Activated gamma-delta T cell treated with anti-CD3 and anti-CD28 coated beads, Interleukin-2, amount 50 U/mL, for 16 hours (primary cell): ENCODE measurements around the gene LIMS1.

Experiments used
- DNase-seq: peaks from one replicate; pipeline ENCODE4 v3.0.0-alpha.2; 2020; ENCODE audit warnings: low read depth

The LIMS1 gene

DNA sequence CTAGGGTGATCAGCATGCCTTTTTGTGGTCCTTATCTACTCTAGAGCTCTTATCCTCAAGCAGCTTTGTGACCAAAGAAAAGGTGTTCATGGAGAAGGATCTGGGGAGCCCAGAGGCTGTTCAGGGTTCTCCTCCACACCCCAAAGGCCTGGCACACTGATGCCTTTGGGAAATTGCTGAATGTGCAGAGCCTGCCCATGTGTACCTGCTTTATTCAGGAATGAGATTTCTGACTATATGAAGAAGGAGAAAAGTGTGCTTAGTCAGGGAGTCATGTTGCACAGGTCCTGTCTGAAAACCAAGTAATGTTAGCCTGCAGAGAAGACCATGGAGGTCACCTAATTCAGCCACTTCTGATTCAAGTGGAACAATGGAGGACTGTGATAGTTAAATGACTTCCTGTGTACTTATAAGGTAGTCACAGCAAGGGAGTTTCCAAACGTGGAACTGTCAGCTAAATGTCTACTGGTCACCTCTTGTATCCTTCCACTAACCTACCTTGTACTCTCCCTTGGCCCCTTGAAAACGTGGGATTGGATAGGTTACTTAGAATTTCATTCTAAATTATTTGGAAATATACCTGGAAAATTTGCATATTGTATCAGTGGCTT is 81.3 kb downstream of the LIMS1 start:
- DNase-seq, result no peak

- no peak for DNase-seq
Observed at GRCh38 chr2:108616318-108616717, 82.0 kb downstream of the LIMS1 start.

DNA sequence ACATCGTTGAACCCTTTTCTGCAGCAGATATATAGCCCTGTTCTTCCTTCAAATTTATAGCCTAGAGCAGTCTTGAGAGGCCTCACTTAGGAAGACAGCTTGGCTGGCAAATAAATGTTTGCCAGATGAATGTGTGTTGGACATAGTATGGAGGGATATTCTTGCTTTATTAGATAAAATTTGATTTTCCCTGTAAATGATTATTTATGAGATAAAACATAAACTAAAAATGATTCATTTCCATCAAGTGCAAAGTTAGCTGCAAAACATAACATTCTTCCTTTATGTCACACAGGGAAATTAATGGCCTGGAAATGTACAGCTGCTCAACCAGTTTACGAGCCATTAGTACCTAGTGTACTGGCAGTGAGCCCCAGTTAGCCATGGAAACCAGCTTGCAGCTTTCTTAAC is 82.5 kb downstream of the LIMS1 start:
- DNase-seq, result no peak

GRCh38 chr2:108617617-108618016 is 83.3 kb downstream of the LIMS1 start:
- no peak for DNase-seq

GRCh38 chr2:108619925-108620620 is 85.8 kb downstream of the LIMS1 start:
- no peak for DNase-seq

DNA sequence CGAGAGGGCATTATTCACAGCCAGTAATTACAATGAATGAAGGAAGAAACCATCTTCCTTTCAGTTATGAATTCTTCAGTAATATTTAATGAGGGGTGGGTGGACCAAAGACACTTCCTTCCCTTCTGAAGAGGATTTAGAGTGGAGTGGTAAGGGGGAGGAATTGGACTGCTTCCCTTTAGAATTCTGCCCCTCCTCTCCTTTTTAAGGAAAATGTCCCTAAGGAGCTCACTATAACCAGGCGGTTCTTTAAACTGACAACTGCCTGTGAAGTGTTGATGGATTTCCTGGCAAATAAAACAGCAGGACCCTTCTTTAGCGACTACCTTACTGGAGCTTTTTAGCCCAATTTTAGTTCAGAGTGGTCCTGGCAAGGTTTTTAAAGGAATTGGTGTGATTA is 86.4 kb downstream of the LIMS1 start:
- no peak for DNase-seq

DNA sequence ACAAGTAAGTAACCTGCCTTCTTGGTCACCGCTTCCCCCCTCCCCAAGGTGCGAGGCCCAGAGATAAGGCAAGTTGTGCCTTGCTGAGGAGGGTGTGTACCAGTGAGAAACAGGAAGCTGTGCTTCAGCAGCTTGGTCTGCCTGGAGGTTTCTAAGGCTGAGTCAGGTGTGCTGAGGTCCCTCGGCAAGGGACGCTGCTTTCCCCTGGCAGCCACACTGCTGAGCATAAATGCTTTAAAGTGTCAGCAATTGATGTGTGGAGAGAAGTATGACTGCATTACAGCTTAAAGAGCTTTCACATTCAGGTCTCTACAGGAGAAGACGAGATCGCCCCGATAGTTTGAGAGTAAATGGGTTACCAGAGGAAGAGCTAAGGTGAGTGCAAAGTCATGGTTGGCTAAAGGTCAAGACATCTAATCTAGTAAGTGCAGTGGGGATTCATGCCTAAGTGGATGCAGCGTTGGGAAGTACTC is 86.9 kb downstream of the LIMS1 start:
- peak; percentile 61 for DNase-seq

GRCh38 chr2:108621687-108622681 is 87.7 kb downstream of the LIMS1 start:
- no peak for DNase-seq

GRCh38 chr2:108623616-108624015 is 89.3 kb downstream of the LIMS1 start:
- no peak for DNase-seq

DNA sequence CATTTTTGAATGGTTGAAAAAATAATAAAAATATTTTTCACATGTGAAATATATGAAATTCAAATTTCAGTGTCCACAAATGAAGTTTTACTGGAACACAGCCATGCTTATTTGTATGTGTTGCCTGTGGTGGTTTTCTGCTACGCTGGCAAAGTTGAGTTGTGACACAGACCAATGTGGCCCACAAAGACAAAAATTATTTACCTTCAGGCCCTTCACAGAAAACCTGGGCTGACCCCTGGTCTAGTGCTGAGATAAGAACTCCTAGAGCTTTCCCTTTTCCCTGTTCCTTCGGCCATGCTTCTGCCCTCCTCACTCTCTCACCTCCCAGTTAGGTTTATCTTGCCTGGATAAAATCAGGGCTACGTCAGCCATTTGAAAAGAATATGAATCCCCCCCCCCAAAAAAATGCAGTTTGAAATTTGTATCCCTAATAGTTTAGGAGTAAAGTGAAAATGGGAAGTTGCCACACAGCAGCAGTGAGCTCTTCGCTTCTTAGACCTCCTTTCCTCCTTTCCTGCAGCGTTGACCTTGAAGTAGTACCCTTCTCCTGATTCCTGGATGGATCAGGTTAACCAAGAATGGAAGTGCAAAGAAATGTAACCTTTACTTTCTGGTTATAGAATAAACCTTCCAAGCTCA is 91.0 kb downstream of the LIMS1 start:
- DNase-seq, result no peak

- DNase-seq, result no peak
Observed at GRCh38 chr2:108625828-108626195, 91.5 kb downstream of the LIMS1 start.

GRCh38 chr2:108626995-108627394 is 92.7 kb downstream of the LIMS1 start:
- DNase-seq, result no peak

DNA sequence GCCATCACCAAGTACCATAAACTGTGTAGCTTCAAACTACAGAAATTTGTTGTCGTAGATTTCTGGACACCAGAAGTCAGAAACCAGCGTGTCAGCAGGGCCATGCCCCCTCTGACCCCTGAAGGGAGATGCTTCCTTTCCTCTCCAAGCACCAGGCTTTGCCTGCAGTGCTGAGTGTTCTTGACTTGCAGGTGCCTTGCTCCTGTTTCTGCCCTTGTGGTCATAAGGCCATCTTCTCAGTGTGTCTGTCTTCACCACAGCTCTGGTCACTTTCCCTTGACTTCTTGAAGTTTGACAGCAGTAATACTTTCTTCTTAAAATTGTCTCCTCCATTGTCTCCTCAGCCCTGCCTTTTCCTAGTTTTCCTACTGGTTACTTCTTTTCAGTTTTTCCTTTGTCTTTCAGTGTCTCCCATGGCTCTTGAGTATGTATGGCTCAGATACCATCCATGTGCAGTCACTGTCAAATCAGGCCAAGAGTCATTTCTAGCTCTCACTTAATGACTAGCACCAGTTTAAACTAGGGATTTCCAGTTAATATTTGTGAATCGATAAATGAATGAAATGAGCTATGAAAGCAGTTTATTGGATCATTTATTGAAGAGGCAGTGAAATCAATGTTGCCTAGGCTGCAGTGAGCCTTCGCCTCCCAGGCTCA is 93.8 kb downstream of the LIMS1 start:
- DNase-seq, result no peak

GRCh38 chr2:108628936-108629335 is 94.7 kb downstream of the LIMS1 start:
- DNase-seq, result no peak

DNA sequence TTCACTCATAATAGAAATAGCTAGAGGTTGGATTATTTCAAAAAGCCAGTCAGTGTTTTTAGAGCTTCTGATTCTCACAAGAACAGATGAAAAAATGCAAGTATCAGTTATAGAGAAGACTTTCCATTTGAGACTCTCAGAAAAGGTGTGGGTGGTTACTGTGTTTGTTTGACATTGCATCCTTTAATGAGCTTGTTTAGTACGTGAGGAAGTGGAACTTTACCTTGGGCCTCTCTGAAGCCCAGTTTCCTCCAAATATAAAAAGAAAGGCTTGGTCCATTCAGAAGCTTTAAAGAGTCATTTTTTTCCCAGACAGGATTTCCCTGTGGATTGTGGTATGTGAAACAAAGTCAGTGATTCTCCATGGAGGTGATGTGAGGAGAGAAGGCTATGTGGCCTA is 95.1 kb downstream of the LIMS1 start:
- DNase-seq, result no peak

DNA sequence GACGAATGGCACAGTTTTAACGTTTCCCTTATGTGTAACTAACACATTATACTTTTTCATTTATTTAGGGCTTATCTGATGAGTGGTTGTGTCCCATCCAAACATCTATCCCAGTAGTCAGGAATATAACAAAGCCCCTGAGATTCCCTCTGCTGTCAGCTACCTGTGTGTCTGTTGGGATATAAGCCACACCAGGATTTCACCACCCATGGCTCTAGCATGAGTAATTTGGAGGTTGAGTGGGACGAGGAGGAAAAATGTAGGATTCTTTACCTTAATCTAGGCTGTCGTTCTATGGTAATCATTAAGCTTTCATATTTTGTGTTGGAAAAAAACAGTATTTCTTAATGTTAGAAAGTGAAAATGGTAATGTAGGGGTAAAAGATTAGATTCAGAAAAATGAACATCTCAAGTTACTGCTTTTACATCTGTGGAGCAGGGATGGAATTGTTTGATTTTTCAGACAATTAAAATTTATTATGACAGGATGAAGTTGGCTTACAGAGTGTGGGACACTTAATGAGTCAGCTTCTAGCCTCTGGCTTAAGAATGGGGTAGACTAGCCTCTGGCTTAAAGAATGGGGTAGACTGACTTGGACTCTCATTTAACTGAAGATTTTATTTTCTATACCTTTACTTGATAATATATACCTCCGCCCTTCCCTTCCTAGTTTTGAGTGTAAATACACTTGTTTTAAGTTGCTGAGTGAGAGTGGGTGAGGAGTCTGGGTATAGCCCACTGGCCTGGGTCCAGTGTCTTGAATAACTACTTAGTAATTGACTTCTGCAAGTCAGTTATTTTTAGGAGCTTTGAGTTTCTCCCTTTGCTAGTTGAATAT is 96.5 kb downstream of the LIMS1 start:
- no peak for DNase-seq

DNA sequence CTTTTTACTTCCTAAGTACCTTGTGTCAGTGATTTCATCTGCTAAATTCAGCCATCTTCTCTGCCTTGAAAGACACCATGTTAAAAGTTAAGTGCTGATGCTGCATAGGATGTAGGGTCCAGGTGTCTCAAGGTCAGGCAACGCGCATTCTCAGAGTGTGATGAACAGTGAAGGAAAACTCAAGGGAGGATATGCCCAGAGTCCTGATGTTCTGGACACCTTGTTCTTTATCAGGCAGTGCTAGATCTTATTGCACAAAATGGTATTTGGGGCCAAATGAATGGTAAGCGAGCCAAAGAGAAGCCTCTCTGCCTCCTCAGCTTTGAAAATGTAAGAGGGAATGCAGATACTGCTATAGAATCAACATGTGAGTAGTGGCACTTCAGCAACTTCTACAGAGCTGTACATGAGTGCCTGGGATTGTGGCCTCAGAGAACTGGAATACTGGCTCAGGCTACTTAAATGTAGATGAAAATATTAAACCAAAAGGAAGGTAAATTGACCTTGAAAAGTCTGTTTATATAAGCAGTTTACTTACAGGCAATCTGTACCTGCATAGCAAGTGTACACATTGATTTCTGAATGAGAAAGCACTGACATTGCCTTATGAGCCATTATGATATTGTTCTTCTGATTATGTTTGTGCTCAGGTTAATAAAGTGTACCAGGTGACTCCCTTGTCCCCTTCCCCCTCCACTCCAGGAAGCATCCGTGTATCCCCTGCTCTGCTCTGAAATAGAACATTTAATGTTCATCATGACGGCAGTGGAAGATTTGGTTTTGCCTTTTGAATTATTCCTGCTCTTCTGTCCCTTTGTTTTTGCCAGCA is 98.3 kb downstream of the LIMS1 start:
- DNase-seq, result no peak

DNA sequence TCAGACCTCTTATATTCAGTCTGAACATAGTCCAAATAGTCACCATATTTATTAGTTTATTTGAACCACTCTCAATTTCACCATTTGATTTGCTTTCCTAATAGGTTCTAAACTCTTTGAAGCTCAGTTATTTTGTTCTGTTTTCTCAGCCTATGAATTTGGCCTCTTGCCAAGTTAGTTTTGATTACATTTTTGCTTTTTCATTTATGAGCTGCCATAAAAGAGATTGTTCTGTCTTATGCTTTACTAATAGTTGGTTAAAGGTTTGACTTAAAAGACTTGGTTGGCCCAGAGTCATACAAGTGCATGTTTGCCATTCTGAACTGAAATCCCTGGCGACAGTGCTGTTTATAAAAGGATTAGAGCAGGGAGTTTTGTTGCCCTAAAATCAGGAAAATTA is 99.1 kb downstream of the LIMS1 start:
- no peak for DNase-seq

DNA sequence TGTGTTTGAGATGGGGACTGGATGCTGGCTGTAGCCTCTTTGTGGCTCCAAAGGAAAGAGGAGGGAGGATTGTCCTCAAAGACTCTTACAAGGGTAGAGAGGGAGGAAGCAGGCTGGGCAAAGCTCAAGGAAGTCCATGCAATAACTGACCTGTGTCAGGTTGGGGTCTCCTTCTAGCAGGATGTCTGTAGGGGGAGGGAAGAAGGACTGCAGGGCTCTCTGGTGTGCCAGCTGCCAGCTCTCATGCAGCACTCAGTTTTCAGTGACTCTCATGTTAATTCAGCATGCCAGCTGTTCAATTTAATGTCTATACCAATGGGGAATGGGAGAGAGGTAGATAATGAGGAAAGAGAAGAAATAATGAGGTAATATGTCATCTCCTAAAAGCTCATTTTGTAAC is 99.7 kb downstream of the LIMS1 start:
- DNase-seq, result no peak
